HG02623 (cell line): ENCODE data around the gene DLK1.

Experiments
- ATAC-seq: cut with Tn5 transposase; IDR thresholded peaks from one replicate; pipeline ENCODE4 v1.9.1; 2021; ENCODE audit warnings: moderate library complexity; ENCODE audit not compliant: unreplicated experiment

DLK1 gene

DNA sequence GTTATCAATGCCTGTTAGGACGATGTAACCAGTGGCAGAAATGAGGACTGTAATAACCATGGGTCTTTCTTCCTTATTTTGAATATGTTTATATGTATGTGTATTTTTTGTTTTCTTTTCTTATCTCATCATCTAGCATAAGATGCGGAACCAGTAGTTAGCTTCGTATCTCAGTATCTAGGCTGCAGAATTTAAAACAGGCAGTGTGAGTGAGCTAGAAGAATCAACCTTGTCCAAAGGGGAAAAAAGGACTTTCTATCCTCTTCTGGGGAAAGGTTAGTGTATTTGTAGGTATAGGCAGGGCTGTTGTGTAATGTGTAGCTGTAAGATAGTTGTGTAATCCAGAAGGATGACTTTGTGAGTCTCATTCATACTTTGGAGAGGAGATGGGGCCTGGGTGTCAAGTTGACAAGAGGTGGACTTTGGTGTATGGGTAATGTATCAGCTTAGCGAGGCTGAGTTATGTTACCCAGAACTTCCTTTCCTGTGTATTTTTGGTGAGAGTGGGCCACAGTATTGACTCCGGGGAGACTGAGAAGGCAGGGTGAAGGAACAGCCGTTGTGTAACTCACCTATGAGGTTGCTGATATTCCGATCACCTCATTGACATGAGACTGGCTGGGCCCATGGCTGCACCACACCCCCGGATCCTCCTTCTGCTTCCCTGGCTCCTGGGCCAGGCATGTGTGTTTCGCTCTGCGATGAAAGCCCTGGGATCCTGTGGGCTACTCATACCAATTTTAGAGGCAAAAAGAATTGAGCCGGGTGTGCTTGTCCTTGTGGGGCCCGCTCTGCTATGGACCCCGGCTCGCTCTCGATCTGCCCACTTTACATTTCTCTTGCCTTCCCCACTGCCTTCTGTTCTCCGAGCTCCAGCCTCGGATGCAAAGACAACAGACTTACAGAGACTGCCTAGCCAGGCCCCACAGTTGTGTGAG is 24.3 kb downstream of the DLK1 start:
- no peak for ATAC-seq

DNA sequence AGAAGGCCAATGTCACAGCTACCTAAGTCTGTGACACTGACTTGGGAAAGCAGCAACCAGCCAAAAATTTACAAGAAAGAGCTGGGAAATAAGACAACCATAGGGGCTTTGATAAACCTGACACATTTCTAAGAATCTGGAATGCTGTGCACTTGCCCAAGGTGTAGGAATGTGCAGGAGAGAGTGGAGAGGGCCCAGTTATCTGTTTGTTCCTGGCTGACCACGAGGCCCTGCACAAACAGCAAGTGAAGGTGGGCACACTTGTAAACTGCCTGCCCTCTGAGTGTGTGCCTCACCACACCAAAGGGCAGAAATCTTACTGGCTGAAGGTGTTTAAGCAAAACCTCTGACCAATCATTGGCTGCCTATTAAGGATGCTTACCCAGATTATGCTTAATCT is 27.3 kb downstream of the DLK1 start:
- no peak for ATAC-seq

DNA sequence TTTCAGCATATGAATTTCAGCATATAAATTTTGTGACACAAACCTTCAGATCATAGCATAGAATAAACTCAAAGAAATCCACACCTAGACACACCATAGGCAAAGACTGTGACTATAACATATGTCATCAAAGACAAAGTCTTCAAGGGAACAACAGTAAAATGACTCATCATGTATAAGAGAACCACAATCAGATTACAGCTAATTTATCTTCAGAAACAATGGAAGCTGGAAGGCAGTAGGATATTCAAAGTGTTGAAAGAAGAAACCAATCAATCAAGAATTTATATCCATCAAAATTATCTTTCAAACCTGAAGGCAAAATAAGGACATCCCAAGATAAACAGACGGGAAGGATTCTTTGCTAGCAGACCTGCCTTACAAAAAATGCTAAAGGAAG is 29.0 kb downstream of the DLK1 start:
- ATAC-seq, result no peak

DNA sequence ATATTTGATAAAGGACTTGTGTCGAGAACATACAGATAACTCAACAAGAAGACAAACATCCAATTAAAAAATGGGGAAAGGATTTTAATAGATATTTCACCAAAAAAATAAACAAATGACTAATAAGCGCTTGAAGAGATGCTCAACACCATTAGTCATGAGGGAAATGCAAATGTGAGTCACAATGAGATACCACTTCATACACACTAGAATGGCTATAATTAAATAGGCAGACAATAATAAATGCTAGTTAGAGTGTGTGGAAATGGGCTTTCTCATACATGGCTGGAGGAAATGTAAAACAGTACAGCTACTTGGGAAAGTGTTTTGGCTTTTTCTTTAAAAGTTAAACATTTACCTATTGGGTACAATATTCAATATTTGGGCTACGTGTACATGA is 34.8 kb downstream of the DLK1 start:
- no peak for ATAC-seq

DNA sequence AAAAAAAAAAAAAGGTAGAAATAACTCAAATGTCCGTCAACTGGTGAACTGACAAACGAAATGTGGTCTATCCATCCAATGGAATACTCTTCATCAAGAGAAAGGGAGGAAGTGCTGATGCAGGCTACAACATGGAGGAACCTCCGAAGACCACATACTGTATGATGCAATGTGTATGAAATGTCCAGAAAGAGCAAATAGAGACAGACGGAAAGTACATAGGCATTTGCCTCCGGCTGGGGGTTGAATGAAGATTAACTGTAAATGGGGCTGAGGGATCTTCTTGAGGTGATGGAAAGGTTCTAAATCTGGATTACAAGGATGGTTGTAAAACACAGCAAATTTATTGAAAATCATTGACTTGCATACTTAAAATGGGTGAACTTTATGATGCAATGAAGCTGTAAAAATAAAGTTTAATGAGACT is 35.4 kb downstream of the DLK1 start:
- ATAC-seq, result no peak

DNA sequence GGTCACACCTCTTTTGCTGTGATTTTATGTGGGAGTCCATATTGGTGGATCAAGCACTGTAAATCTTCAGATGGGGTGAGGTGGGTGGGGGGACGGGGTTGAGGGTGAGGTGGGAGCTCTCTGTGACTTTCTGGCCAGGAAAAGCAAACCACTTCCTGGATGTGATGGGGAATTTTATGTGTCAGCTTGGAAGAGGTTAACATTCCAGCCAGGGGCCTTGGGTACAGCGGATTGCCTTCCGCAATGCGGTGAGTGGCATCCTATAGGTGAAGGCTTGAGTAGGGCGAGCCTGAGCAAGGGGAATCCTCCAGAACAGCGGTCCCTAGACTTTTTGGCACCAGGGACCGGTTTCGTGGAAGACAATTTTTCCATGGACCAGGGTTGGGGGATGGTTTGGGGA is 36.2 kb downstream of the DLK1 start:
- no peak for ATAC-seq

DNA sequence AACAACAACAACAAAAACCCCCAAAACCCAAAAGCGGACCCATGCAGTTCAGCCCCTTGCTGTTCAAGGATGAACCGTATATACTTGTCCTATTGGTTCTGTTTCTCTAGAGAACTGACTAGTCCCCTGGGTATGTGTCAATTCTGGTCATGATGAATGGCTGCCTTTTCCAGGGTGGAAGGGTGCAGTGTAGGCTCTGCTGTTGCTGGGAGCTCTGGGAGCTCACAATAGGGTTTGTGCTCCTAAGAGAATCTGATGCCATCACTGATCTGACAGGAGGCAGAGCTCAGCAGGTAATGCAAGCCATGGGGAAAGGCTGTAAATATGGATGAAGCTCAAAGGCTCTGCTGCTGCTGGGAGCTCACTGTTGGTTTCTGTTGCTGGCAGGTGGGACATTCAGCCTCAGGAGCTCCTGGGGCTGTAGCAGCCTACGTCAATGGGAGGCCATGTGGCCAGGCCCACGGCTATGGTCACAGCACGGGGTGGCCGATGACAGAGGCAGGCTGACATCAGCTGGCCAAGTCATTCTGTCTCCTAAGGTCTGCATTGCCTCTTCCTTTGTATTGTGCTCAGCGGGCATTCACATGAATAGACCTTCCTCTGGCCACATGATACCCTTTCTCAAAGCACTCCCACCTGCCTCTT is 37.9 kb downstream of the DLK1 start:
- no peak for ATAC-seq

DNA sequence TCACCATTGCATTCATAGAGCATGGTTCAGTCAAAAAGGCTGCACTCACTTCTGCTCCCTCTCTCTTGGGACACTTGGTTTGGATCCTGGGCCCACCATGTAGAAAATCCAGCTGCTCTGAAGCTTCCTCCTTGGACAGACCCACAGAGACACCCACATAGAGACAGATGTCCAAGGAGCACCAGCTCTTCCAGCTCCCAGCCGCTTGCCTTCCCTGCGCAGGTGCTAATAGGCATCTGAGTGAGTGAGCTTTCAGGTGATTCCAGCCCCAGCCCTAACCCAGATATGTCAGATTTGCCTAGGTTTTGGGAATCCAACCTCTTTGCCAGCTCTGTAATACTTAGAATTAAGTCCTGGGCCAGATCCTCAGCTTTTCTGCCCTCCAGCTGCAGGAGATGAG is 38.6 kb downstream of the DLK1 start:
- ATAC-seq, result no peak

DNA sequence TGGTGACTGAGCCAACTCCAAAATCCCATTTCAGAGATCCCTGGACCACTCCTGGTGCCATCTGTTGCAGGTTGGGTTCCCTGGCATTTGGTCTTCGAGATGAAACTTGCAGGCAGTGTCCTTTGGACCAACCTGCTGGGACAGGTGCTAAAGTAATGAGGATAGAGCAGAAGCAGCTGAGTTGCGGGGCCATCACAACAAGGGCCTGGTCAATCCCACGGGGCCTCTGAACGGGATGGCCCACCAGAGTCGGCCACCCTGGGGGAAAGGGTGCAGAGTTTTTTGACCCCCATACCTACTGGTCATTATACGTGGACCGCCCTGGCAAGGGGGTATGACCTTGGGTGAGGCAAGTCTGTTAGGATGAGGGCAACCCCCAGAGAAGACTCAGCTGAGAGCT is 39.3 kb downstream of the DLK1 start:
- no peak for ATAC-seq

DNA sequence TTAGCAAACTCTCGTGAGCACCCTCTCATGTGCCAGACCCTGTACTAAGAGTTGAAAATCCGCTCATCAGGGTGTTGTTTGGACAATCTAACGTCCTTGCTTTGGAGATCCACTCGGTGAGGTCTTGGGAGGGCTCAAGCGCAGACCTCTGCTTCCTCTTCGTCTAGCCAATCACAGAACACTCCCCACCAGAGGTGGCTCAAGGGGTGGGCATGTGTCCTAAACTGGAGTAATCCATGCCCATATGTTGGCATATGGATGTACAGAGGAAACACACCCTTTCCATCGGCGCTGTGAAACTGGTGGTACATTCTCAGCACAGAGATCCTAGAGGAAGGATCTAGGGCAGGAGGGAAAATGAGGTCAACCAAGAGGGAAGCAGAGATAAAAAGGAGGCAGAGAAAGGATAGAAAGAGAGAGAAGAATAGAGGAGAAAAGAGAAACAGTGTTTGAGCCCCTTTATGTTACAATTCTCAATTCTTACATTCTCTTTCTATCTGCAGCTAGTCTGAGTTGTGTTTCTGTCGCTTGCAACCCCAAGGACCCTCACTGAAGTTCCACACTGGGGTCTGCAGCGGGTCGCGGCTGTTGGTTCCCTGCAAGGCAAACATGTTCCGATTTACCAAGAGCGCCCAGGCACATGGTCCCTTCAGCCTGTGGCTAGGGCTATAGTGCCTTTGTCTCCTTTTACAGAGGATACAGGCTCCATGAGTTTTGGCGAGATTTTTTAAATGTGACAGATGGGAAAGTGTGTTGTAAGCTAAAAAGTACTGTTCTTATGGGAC is 40.5 kb downstream of the DLK1 start:
- ATAC-seq, result no peak

DNA sequence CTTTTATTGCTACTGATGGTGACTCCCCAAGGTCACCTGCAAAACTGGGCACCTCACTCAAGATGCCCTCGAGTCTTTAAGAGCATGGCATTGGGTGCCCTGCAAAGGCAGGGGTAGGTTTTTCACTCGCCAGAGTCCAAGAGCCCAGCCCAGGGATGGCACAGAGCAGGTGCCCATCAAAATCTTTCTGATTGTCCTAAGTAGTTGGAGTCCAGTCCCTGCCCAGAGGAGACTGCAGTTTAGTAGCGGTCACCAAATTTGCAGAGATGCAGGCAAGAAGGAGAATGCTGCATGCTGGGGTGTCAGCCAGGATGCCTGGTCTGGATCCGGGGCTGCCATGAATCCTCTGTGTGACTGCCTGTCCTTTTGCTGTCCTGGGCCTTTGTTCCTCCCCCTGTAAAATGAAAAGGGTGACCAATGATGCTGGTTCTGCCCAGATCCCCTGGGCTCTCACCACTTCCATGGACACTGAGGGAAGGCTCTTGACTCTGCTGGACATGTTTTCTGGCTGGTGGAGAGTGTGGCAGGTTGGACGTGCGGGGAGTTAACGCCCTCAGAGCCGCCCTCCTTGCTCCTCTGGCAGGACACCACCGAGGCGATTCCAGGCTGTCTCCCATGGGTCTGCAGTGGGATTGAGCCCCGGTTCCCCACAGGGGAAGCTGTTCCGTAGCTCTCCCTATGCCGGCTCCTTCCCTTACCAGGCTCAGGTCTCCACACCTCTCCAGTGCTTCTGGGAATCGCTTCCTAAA is 41.3 kb downstream of the DLK1 start:
- no peak for ATAC-seq

GRCh38 chr14:100769035-100769939 is 42.6 kb downstream of the DLK1 start:
- no peak for ATAC-seq

- ATAC-seq, result no peak
These were observed 43.4 kb downstream of the DLK1 start for GRCh38 chr14:100770046-100770445.

GRCh38 chr14:100770605-100771120 is 44.0 kb downstream of the DLK1 start:
- ATAC-seq, result no peak

- ATAC-seq, result no peak
These were observed 44.6 kb downstream of the DLK1 start for GRCh38 chr14:100771121-100771800.

GRCh38 chr14:100772607-100773165 is 46.0 kb downstream of the DLK1 start:
- no peak for ATAC-seq

- ATAC-seq, result no peak
These were observed 46.9 kb downstream of the DLK1 start for GRCh38 chr14:100773331-100774163.

- ATAC-seq, result no peak
These were observed 47.5 kb downstream of the DLK1 start for GRCh38 chr14:100774164-100774537.
